Ovary (tissue), 9 donors: ENCODE measurements around the gene FLCN. TPM values are rescaled to one million over a fixed set of nuclear protein-coding genes. Genes with fewer than 3 reads are reported as not detected.

ENCODE experiments used
- DNase-seq, 5 donors: peaks; one replicate each; pipeline ENCODE4 v3.0.0-alpha.2; 2019 to 2020
- H3K27ac ChIP-seq, 2 donors: fragments of 200-600 bp; one replicate each; pipeline versions ENCODE4 v1.5.1 to v1.8.0; 2019 to 2022
- H3K27me3 ChIP-seq: fragments of 200-600 bp; one replicate; pipeline ENCODE4 v1.8.0; 2022
- H3K36me3 ChIP-seq: fragments of 200-600 bp; sonication (generic); one replicate; pipeline ENCODE4 v1.5.1; 2019
- H3K4me1 ChIP-seq: one replicate; pipeline ENCODE4 v1.8.1; 2013; ENCODE audit warnings: mild to moderate bottlenecking, moderate library complexity; ENCODE audit not compliant: insufficient read depth
- H3K4me3 ChIP-seq: fragments of 200-600 bp; sonication (generic); one replicate; pipeline ENCODE4 v1.5.1; 2017
- H3K9me3 ChIP-seq, 2 donors: fragments of 200-600 bp in 1 of 2; sonication (generic) in 1 of 2; one replicate each; pipeline versions ENCODE4 v1.5.1 to v1.8.1; 2013 to 2019; ENCODE audit warnings: mild to moderate bottlenecking in 1 of 2, moderate library complexity in 1 of 2
- CTCF ChIP-seq, 3 donors: fragments of 450-650 bp in 2 of 3; fragments of 200-600 bp in 1 of 3; IDR thresholded peaks; one replicate each; pipeline versions ENCODE4 v1.5.1 to v1.8.0; 2016 to 2022; ENCODE audit warnings: antibody characterized with exemption in 3 of 3, mild to moderate bottlenecking in 1 of 3
- EP300 ChIP-seq: sonication (generic); formaldehyde crosslinking; IDR thresholded peaks from one replicate; pipeline ENCODE4 v1.6.1; 2017; ENCODE audit warnings: antibody characterized with exemption
- POLR2A ChIP-seq: fragments of 450-650 bp; IDR thresholded peaks from one replicate; pipeline ENCODE4 v1.6.1; 2017; ENCODE audit warnings: antibody characterized with exemption, mild to moderate bottlenecking, moderate library complexity
- WGBS, 3 donors: extraction: QIAGEN DNeasy Blood & Tissue Kit in 1 of 3; methylation state at CpG; one replicate each; pipeline versions ENCODE4 v1.1.5 to v1.1.7; 2013 to 2017; 5-methylcytosine and 5-hydroxymethylcytosine counted together
- intact Hi-C, 4 donors: fragments of 100-400 bp; cut with DNase I; formaldehyde crosslinking; loops; one replicate each; pipeline versions ENCODE4 v1.11.0 to v1.15.1; 2022 to 2023
- polyA plus RNA-seq, 2 donors: library from polyadenylated mRNA; stranded (reverse); fragments of 200-250 nt in 1 of 2; fragments of 350-450 nt in 1 of 2; fragmentation: Illumina TruSeq in 1 of 2; extraction: RNeasy Lipid Tissue Mini Kit (QIAGEN cat#74804) in 1 of 2; gene quantifications; one replicate each; pipeline ENCODE4 v1.2.3, GENCODE V29; 2013 to 2014
- total RNA-seq, 7 donors: library from RNA; depleted of rRNA in 2 of 7; stranded (reverse); fragments of >200 nt in 2 of 7; fragmentation: NEBNext Ultra II Directional in 3 of 7; extraction: Animal tissue kit (Norgen Biotek cat#: 25700) in 3 of 7; gene quantifications; one replicate each; pipeline versions ENCODE4 v1.1.0 to v1.2.4, GENCODE V29; 2016 to 2023
- donor health status: DM: no; HTN: no; CAD: no; lungs with moderate emphysema.
- donor health status: DM: no; HTN: no; CAD: no.
- donor health status: Bipolar disorder and iron deficiency.
- donor health status: DM: yes; HTN: yes; CAD: no.
- donor health status: DM: no; HTN: no; CAD: no.
- donor health status: DM: yes; HTN: yes; CAD: no.

The FLCN gene
- total and polyA plus RNA-seq, 9 donors, result 16.4 to 55.7 (median 42.7) TPM

DNA sequence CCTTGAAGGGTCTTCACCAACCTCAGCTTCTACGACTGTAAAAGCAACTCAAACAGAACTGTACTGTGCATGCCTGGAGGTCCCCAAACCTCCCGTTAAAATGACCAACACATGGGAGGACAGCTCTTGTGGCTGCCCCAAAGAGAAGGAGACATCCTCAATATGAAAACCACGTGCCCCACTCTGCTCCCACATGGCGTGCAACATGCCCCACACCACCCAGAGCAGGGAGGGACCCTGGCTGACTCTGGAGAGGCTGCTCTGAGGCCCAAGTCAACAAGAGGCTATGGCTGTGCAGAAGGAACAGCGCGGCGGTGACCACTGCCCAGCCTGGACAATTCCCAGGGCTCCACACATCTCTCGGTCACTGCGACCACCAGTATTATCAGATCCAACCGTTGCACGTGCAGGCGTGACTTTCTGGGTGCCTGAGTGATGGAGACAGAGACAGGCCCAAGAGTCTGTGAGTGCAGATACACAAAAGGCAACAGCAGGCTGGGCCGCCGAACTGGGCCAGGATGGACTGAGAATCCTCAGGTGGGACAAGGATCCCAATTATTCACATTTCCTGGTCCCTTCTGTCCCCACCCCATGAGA, 32.2 kb downstream of the FLCN start:
- Histone ChIP-seq H3K36me3 (no peaks in the 10 kb centered on the region), H3K27ac (peak overlapping the region in 1 of 2 donors; percentile 90), H3K27me3 (no peaks in the 10 kb centered on the region), H3K9me3 (no peaks in the 10 kb centered on the region), H3K4me1 (peaks cover 30% of the 10 kb centered on the region), H3K4me3 (peak overlapping the region; percentile 40)
- no peak for DNase-seq
- 53 to 65% (median 56%) methylated on average over 14 of the region's 14 CpGs for WGBS, 3 donors
- TF ChIP-seq CTCF (IDR thresholded peaks at IDR 0.05), result no peak
- no peak for TF ChIP-seq POLR2A
- no peak for TF ChIP-seq EP300
- intact Hi-C loops, result no loop called here

- DNase-seq, result no peak
- Histone ChIP-seq H3K4me1 (peaks cover 30% of the 10 kb centered on the region), H3K27ac (peak overlapping the region in 1 of 2 donors; percentile 90), H3K36me3 (no peaks in the 10 kb centered on the region), H3K4me3 (no peak overlapping the region), H3K9me3 (no peaks in the 10 kb centered on the region), H3K27me3 (no peaks in the 10 kb centered on the region)
- 61 to 77% (median 72%) methylated on average over 15 of the region's 15 CpGs for WGBS, 3 donors
- intact Hi-C loops, result no loop called here
- no peak for TF ChIP-seq EP300
- TF ChIP-seq POLR2A, result no peak
- no peak for TF ChIP-seq CTCF (IDR thresholded peaks at IDR 0.05)
These were observed 32.9 kb downstream of the FLCN start for GRCh38 chr17:17204041-17204591.

DNA sequence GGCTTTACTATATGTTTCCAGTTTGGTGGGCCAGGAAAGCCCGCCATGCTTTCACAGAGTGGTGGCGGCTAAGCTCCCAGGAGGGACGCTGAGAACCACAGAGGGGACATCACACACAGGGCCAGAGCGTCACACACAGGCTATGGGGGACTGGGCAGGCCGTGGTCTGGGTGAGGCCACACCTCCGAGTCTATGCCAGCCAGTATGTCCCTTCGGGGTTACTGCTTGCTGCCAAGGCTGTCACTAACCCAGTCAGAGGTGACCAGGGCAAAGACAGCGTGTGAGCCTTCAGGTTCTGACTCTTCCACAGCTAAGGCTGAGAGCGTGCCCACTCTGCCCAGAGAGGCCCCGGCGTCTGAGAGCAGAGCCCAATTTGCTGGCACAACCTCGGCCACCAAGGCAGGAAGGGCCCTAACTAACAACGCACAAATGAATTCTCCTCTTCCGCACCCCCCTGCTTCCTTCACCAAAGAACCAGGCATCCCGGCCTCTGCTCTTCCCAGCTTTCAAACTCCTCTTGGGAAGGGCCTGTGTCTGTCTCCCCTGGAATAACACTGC, 33.7 kb downstream of the FLCN start:
- intact Hi-C loops, result no loop called here
- peak overlapping the region in 1 of 2 donors; percentile 90 for H3K27ac ChIP-seq
- no peaks in the 10 kb centered on the region for H3K27me3 ChIP-seq
- H3K9me3 ChIP-seq, result no peaks in the 10 kb centered on the region
- TF ChIP-seq EP300 (no peak), POLR2A (no peak), CTCF (IDR thresholded peaks at IDR 0.05) (no peak)
- no peak overlapping the region for H3K4me3 ChIP-seq
- H3K36me3 ChIP-seq, result no peaks in the 10 kb centered on the region
- DNase-seq, result no peak
- WGBS, 3 donors, result 82 to 88% (median 88%) methylated on average over 15 of the region's 15 CpGs
- peaks cover 30% of the 10 kb centered on the region for H3K4me1 ChIP-seq

GRCh38 chr17:17201907-17202306, 35.1 kb downstream of the FLCN start:
- peaks cover 30% of the 10 kb centered on the region for H3K4me1 ChIP-seq
- no peak overlapping the region for H3K4me3 ChIP-seq
- DNase-seq, result peak in 1 of 5 donors; percentile 45
- no peaks in the 10 kb centered on the region for H3K27me3 ChIP-seq
- H3K36me3 ChIP-seq, result no peaks in the 10 kb centered on the region
- H3K27ac ChIP-seq, result peak overlapping the region in 1 of 2 donors; percentile 15
- WGBS, 3 donors, result 45 to 70% (median 55%) methylated on average over 8 of the region's 8 CpGs
- TF ChIP-seq CTCF (IDR thresholded peaks at IDR 0.05) (no peak), POLR2A (no peak), EP300 (no peak)
- intact Hi-C loops, result no loop called here
- no peaks in the 10 kb centered on the region for H3K9me3 ChIP-seq
